Osteocyte (in vitro differentiated cells): ENCODE measurements around the gene HAX1. TPM values are rescaled to one million over a fixed set of nuclear protein-coding genes. Genes with fewer than 3 reads are reported as not detected.

Source experiments
- DNase-seq: peaks from one replicate; pipeline ENCODE4 v3.0.0; 2021; ENCODE audit warnings: mixed read lengths; ENCODE audit not compliant: unreplicated experiment; ENCODE audit errors: extremely low spot score
- H3K27ac Mint-ChIP-seq: one replicate; pipeline ENCODE4 v1.8.0; 2021; ENCODE audit warnings: mild to moderate bottlenecking, mixed read lengths; ENCODE audit not compliant: unreplicated experiment
- H3K27me3 Mint-ChIP-seq: one replicate; pipeline ENCODE4 v1.8.0; 2021; ENCODE audit warnings: mixed read lengths; ENCODE audit not compliant: unreplicated experiment
- H3K36me3 Mint-ChIP-seq: one replicate; pipeline ENCODE4 v1.8.0; 2021; ENCODE audit warnings: mixed read lengths; ENCODE audit not compliant: unreplicated experiment
- H3K4me1 Mint-ChIP-seq: one replicate; pipeline ENCODE4 v1.8.0; 2021; ENCODE audit warnings: mixed read lengths; ENCODE audit not compliant: unreplicated experiment
- H3K4me3 Mint-ChIP-seq: one replicate; pipeline ENCODE4 v1.8.0; 2021; ENCODE audit warnings: mild to moderate bottlenecking, moderate library complexity, mixed read lengths; ENCODE audit not compliant: unreplicated experiment
- H3K9me3 Mint-ChIP-seq: one replicate; pipeline ENCODE4 v1.8.0; 2021; ENCODE audit warnings: mixed read lengths; ENCODE audit not compliant: unreplicated experiment
- total RNA-seq: library from RNA; stranded (reverse); gene quantifications from 2 replicates; pipeline ENCODE4 v1.2.1, GENCODE V29; 2021
- TF ChIP-seq, protein P1 (sequence below): fragments of 200-600 bp; sonication (generic); IDR thresholded peaks from 2 replicates; pipeline ENCODE4 v1.5.0; 2021; ENCODE audit warnings: antibody characterized with exemption, mild to moderate bottlenecking, moderate library complexity

HAX1 gene
- total RNA-seq, 1 donor from 2014 or later: 99.9 TPM

GRCh38 chr1:154323493-154323892 lies 51.1 kb downstream of the HAX1 start:
- Mint-ChIP-seq H3K36me3 (no peaks in the 10 kb centered on the region), H3K9me3 (no peaks in the 10 kb centered on the region), H3K27me3 (peaks cover 29% of the 10 kb centered on the region), H3K27ac (no peak overlapping the region), H3K4me1 (peaks cover 21% of the 10 kb centered on the region), H3K4me3 (no peak overlapping the region)
- DNase-seq: no peak
- TF ChIP-seq, protein P1, sequence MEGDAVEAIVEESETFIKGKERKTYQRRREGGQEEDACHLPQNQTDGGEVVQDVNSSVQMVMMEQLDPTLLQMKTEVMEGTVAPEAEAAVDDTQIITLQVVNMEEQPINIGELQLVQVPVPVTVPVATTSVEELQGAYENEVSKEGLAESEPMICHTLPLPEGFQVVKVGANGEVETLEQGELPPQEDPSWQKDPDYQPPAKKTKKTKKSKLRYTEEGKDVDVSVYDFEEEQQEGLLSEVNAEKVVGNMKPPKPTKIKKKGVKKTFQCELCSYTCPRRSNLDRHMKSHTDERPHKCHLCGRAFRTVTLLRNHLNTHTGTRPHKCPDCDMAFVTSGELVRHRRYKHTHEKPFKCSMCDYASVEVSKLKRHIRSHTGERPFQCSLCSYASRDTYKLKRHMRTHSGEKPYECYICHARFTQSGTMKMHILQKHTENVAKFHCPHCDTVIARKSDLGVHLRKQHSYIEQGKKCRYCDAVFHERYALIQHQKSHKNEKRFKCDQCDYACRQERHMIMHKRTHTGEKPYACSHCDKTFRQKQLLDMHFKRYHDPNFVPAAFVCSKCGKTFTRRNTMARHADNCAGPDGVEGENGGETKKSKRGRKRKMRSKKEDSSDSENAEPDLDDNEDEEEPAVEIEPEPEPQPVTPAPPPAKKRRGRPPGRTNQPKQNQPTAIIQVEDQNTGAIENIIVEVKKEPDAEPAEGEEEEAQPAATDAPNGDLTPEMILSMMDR: no peak

GRCh38 chr1:154324241-154324640 lies 51.8 kb downstream of the HAX1 start:
- no peaks in the 10 kb centered on the region for H3K36me3 Mint-ChIP-seq
- peaks cover 25% of the 10 kb centered on the region for H3K4me1 Mint-ChIP-seq
- no peak for DNase-seq
- H3K27ac Mint-ChIP-seq: peak overlapping the region; percentile 18
- TF ChIP-seq, protein P1: no peak
- H3K4me3 Mint-ChIP-seq: peak overlapping the region; percentile 96
- no peaks in the 10 kb centered on the region for H3K9me3 Mint-ChIP-seq
- peaks cover 29% of the 10 kb centered on the region for H3K27me3 Mint-ChIP-seq

GRCh38 chr1:154324669-154325582 lies 52.5 kb downstream of the HAX1 start, which contains the start of gene ATP8B2:
ATP8B2 (plus strand) TSS chr1:154325525; CDS start chr1:154328142, 2,617 bp downstream.
- Mint-ChIP-seq H3K27ac (peak within 1 kb of the TSS; percentile 98), H3K9me3 (no peaks in the 10 kb centered on the region), H3K4me3 (peak within 1 kb of the TSS; percentile 96), H3K27me3 (peaks cover 24% of the 10 kb centered on the region), H3K36me3 (peaks cover under 1% of the 10 kb centered on the region), H3K4me1 (peaks cover 32% of the 10 kb centered on the region)
- peak; percentile 94 for DNase-seq
- TF ChIP-seq, protein P1: peak; percentile 91

Other genes starting within 250 kb of the HAX1 start
- gene NUP210L, start 117.6 kb upstream of the HAX1 start, total RNA-seq: not detected in 2 replicates
- 194 TPM in 2 replicates for gene TPM3, start 80.5 kb upstream of the HAX1 start, total RNA-seq
- not detected in 2 replicates for gene CFAP141, start 66.3 kb upstream of the HAX1 start, total RNA-seq
- 224 and 236 TPM in 2 replicates for gene UBAP2L, start 51.7 kb upstream of the HAX1 start, total RNA-seq
- not detected in 2 replicates for gene AQP10, start 48.5 kb downstream of the HAX1 start, total RNA-seq
- gene ATP8B2, start 52.9 kb downstream of the HAX1 start, total RNA-seq: 94.4 and 98.5 TPM in 2 replicates
- gene IL6R, start 132.7 kb downstream of the HAX1 start, total RNA-seq: 10.4 and 12.4 TPM in 2 replicates
- not detected in 2 replicates for gene TDRD10, start 229.6 kb downstream of the HAX1 start, total RNA-seq
- gene SHE, start 229.8 kb downstream of the HAX1 start, total RNA-seq: not detected in 2 replicates